DMS53 (cell line): ENCODE measurements around the gene ADAMTS12.
"Not testable (repeated sequence)": the region's sequence is repeated elsewhere in the genome, so short reads cannot be mapped to it uniquely, and the experiment has no call there.

ENCODE experiments used
- DNase-seq: peaks from one replicate; lab custom pipeline; 2025; lab: John Stamatoyannopoulos, UW

ADAMTS12 gene

DNA sequence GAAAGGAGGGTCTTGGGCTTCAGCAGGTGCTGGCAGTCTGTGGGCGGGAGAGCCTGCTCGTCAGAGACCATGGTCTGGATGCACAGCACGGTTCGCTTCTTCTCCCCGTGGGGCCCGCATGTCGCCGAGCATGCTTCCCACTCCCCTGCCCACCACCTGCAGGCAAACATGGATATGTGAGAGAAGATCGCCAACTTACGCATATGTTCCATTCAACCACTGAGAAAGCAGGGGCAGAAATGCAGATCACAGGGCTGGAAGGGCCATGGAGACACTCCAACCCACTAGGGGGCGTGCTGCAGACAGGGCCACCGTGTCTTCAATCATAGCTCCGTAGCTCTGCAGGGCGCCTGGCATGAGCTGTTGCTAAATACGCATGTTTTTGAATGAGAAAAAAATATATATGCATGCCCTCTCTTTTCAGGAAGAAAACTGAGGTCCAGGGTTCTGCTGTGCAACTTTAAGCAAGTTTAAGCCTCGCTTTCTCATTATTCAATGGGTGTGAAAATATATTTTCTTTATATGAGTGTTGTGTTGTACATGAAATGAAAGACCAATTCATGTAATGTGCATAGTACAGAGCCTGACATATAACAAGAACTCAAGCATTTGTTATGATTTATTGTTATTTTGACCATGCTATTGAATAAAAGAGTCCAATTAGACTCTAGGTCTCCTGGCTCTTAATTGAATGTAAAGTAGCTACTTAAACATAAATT, 303.0 kb downstream of the ADAMTS12 start:
- peak; percentile 57 for DNase-seq

DNA sequence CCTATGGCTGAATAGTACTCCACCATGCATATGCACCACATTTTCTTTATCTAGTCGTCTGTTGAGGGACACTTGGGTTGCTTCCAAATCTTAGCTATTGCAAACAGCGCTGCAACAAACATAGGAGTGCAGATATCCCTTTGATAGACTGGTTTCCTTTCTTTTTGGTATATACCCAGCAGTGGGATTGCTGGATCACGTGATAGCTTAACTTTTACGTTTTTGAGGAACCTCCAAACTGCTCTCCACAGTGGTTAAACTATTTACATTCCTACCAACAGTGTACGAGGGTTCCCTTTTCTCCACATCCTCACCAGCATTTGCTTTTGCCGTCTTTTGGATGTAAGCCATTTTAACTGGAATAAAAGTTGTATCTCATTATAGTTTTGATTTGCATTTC, 308.5 kb downstream of the ADAMTS12 start:
- DNase-seq: no peak

DNA sequence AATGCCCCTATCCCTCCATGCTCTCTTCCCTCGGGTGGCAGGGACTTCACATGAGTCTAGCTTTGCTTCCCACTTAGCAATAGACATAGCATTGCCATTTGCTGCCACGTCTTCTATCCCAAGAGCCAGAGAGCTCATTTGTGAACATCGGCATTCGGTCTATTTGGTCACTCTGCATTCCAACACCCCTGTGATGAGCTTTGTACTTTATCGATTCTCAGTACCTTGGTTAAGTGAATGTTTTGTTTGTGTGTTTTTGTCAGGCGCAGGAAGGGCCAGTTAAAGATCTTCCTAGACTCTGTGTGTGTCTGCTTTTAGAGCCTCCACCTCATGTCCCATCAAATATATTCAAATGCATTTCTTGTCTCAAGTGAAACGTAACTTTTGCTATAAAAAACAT, 309.4 kb downstream of the ADAMTS12 start:
- no peak for DNase-seq

DNA sequence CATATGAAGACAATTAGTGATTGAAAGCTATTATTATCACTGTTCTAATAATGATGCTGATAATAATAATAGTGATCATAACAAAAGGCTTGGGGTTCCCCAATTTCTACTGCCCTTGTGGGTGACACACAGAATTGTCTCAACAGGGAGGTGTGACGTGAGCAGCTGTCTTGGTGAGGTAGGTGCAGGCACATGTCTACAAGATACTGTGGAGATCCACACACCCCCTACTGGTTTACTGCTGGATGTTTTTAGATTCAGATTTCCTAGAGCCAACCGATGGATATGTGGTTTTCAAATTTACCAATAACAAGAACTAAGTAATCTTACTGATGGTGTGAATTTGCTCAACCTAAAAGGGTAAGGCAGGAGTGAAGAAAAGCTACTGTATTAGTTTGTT, 312.0 kb downstream of the ADAMTS12 start:
- no peak for DNase-seq

DNA sequence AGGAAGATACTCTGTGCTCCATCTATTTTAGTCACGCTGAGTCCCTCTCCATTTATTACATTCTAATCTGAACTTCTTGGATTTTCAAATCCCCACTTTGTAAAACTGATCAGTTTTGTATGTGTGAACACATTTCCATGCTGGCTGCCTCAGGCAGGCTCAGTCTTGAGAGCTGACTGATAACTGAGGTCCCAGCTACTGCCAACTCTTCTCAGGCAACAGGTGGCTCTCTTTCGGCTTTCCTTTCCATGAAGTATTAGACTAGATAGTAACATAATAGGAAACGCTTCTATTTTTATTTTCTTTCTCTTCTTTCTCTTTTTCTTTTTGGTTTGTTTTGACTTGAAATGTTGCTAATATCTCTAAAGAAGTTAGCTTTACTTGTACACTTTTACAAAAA, 312.6 kb downstream of the ADAMTS12 start:
- no peak for DNase-seq

DNA sequence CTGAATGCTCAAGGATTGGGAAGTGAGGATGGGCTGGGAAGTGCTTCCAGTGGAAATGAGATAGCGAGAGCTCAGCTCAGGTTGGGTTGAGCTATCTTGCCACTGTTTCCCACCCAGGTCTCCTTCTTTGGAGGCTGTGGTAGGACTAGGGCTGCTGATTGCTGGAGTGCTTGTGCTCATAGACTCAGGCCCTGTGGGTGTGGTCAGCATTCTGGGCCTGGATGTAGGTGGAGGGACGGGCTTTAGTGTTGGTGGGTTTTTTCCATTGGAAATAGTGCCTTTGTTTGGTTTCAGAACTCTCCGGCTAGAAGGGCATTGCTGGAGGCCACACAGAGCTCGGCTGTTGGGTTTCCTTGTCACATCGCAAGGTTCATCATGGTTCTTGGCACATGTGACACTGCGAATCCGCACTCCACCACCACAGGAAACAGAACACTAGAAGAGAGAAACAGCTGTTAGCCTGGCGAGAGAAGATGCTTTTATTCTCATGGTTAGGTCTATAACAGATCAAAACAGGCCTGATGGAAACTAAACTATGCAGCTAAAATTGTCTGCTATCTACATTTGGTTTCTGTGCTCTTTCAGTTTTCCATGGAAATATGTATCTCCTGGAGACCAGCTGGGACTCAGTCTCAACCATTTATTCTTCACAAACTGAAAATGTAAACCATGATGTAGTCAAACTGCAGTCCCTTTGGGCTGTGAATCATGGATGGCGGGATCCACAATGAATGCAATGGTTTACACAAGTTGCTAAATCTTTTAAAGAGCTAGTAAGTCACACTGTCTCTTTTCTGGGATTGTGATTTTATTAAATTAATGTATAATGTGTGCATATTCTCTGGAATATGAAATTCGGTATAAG, 314.8 kb downstream of the ADAMTS12 start:
- DNase-seq: no peak

DNA sequence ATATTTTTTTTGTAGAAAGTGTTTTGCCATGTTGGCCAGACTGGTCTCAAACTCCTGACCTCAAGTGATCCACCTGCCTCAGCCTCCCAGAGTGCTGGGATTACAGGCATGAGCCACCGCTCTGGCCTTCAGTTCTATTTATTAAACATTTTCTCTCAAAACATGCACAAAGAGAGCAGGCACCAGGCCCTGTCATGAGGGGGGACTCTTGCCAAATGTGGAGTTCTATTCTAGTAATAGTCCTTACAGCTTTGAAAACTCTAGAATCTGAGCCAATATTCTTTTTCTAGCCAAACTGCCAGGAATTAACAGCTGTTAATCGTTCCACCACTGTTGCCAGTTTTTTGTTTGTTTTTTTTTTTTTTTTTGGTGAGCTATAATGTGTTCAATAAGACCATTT, 326.5 kb downstream of the ADAMTS12 start:
- DNase-seq: no peak

DNA sequence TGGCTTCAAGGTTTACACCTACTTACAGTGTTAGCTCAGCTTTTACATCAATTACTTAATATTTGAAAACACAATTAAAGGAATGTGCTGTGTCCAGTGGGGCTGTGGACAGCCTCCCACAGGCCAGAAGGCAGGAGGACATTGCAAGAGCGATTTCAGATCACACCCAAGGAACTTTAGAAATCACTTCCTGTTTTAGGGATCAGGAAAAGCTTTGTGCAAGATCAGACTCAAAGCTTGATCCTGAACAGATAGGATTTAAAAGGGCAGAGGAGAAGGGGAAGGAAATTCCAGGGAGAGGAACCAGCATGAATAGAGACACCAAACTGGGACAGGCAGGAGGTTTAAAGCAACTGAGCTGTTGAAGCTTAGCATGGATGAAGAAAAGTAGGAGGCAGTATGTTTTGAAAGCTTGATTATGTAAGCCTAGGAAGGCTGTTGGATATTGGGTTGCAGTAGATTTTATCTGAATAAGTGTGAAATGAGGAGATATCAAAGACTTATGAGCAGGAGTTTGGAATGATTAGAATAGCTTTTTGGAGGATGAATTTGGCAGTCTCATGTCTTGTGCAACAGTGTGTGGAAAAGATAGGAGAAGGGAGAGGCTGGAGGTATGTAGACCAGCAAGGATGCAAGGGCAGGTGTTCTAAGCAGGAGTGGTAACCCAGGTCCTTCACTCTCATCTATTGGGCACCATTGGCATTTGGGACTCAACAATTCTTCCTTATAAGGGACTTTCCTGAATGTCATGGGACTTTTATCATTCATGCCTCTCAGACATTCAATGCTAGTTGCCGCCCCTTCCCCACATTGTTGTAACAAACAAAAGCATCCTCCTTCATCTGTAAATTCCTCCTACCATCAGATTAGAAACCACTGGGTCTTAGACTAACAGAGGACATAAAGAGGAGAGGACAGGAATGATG, 327.5 kb downstream of the ADAMTS12 start:
- DNase-seq: no peak

DNA sequence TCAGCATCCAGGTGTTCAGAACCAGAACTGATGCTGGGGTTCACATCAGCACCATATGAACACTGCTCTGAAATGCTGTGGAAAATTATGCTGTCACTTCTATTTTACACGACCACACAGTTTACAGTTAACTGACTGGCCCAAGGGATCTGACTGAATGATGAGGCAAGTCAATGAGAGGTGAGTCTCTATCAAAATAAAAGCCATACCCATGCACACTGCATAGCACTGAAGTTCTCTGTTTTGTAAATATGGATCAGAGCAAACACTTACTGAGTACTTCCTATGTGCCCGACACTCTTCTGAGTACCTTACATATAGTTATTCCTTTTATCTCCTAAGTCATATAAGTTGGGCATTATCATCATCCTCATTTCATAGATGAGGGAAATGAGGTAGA, 328.3 kb downstream of the ADAMTS12 start:
- no peak for DNase-seq

DNA sequence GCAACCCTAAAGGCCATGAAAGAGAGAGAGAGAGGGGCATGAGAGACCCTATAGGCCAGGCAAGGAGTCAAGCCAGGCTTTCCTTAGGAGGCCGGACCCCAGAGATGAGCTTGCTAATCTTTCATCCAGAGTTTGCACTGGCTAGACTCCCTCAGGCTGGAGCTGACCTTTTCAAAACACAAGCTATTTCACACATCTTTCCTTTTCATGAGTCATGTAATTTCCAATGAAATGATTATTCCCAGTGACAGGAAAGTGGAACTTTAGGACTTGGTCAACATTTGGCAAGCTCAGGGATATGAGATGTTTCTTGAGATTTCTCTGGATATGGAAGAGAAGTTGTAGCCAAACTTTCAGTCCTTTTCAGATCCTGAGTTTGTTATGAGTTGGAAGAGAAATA, 333.3 kb downstream of the ADAMTS12 start:
- no peak for DNase-seq

DNA sequence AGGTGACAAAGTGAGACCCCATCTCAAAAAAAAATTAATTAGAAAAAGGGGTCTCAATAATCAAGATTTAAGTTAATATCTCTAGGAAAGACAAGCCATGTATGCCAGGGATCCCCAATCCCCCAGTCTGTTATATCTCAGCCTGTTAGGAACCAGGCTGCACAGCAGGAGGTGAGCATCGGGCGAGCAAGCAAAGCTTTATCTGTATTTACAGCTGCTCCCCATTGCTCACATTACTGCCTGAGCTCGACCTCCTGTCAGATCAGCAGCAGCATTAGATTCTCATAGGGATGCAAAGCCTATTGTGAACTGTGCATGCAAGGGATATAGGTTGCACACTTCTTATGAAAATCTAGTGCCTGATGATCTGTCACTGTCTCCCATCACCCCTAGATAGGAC, 334.2 kb downstream of the ADAMTS12 start:
- no peak for DNase-seq

DNA sequence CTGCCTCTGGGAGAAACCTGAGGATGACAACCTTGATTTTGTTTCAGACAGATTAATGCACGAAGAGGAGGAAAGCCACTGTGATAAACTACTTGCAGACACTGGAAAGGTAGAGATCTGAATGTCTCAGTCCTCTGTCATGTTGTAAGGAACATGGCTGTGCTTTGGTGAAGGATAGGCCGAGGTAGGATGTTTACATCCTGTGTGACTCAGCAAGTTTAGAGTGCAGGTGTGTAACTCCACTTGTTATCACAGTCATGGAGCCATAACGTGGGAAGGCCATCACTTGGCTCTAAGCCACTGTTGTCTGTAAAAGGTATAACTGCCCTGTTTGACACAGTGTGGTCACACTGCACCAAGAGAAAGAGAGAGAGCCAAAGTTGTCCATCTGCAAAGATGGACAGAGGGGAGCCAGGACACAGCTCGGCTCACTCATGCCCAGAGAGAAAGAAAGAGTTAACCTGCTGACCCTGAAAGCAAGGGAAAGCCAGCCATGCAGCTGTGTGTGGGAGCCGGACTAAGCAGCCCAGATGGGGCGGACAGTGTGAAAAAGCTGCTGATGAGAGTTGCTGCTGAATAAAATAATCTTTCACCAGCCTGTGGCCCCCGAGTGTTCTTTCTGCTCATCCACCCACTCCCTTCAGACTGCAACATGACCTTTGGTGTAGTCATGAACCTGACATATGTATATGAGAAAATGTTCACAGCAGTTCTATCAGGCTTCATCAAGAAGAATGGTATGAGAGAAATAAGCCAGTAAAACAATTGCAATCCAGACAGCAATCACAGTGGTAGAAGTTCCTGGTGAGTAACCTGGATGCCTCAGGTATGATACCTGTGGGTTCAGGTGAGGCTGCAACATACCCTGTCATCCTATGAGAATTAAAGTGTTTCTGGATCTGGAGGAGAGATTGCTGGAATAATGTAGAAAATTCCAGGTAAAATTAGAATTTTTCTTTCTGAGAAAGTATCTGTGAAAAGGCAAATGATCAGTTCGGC, 335.2 kb downstream of the ADAMTS12 start:
- peak; percentile 56 for DNase-seq

GRCh38 chr5:33549982-33550567, 341.7 kb downstream of the ADAMTS12 start:
- no peak for DNase-seq

DNA sequence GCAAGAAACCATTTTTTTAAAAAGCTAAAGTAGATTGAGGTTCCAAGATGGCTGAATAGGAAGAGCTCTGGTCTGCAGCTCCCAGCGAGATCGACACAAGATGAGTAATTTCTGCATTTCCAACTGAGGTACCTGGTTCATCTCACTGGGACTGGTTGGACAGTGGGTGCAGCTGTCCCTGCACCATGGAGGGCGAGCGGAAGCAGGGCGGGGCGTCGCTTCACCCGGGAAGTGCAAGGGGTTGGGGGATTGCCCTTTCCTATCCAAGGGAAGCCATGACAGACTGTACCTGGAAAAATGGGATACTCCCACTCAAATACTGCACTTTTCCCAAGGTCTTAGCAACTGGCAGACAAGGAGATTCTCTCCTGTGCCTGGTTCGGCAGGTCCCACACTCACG, 352.0 kb downstream of the ADAMTS12 start:
- DNase-seq: not testable (repeated sequence)

DNA sequence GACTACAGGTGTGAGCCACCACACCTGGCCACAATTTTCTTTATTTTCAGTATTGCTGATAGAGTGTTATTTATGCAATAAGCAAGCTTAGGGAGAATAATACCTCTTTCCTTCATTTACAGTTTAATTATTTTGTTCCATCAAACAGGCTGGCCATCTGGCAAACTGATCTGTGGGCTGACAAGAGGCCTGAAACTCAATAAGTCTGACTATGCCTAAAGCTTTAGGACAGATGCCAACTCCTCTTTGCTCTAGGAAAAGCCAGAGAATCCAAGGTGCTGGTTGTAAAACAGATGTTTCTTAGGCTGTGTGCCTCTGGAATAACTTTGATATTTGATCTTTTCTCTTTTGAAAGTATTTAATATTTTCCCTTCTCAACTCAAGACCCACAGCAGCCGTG, 352.6 kb downstream of the ADAMTS12 start:
- no peak for DNase-seq

GRCh38 chr5:33538201-33538600, 353.6 kb downstream of the ADAMTS12 start:
- no peak for DNase-seq

DNA sequence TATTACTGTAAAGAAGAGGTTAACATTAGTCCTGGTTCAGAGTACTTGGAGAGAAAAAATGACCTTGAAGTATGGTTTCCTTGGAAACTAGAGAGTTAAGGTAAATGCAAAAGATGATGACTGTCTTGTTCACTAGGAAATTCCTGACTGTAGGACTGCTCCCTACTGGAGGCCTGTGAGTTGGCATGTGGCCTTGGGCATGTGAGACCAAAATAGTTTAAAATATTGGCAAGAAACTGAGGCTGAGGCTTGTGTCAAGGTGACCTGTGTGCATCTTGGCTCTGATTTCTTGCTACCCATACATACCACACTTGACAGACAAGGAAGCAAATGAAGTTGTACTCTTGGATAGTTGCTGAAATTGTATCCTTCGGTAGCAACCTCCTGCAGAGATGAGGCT, 354.6 kb downstream of the ADAMTS12 start:
- DNase-seq: no peak

- no peak for DNase-seq
These were observed 355.0 kb downstream of the ADAMTS12 start for GRCh38 chr5:33536802-33537201.

- DNase-seq: no peak
These were observed 360.0 kb downstream of the ADAMTS12 start for GRCh38 chr5:33531824-33532223.

GRCh38 chr5:33531037-33531298, 360.8 kb downstream of the ADAMTS12 start:
- DNase-seq: no peak
